SKM-1 (cell line): ENCODE data around the gene THSD7A.

Experiments
- DNase-seq: peaks from one replicate; lab custom pipeline; 2025; ENCODE audit not compliant: unreplicated experiment; lab: John Stamatoyannopoulos, UW

THSD7A gene

GRCh38 chr7:11343136-11343535 is 488.9 kb downstream of the THSD7A start:
- DNase-seq, result no peak

GRCh38 chr7:11341285-11341944 is 490.6 kb downstream of the THSD7A start:
- no peak for DNase-seq

GRCh38 chr7:11336432-11336831 is 495.6 kb downstream of the THSD7A start:
- DNase-seq, result no peak

GRCh38 chr7:11335947-11336346 is 496.1 kb downstream of the THSD7A start:
- DNase-seq, result no peak

GRCh38 chr7:11332865-11333228 is 499.2 kb downstream of the THSD7A start:
- no peak for DNase-seq

GRCh38 chr7:11332186-11332864 is 499.7 kb downstream of the THSD7A start:
- no peak for DNase-seq

GRCh38 chr7:11331128-11332102 is 500.6 kb downstream of the THSD7A start:
- DNase-seq, result no peak

- no peak for DNase-seq
These were observed 501.3 kb downstream of the THSD7A start for GRCh38 chr7:11330717-11331116.

GRCh38 chr7:11330208-11330607 is 501.8 kb downstream of the THSD7A start:
- DNase-seq, result no peak

GRCh38 chr7:11329626-11330025 is 502.4 kb downstream of the THSD7A start:
- no peak for DNase-seq

- DNase-seq, result no peak
These were observed 503.7 kb downstream of the THSD7A start for GRCh38 chr7:11328309-11328708.

GRCh38 chr7:11327633-11328032 is 504.4 kb downstream of the THSD7A start:
- DNase-seq, result no peak
